ENCODE results near the gene BID. TPM values are rescaled to one million over a fixed set of nuclear protein-coding genes. Genes with fewer than 3 reads are reported as not detected.

BID gene
- total and polyA plus RNA-seq, 10 of the 15 experiments (the other 5 are each of a cell fraction or from before 2014, with no cell fraction given) = 7.9 to 241 (median 136) TPM

- H4K20me1 ChIP-seq (ENCODE audit: control insufficient read depth, insufficient read depth) = peaks cover 4% of the 10 kb centered on the region; the same call in 1 of the 2 replicates
- DNase-seq (ENCODE audit: low read depth, low spot score) = no peak
- H3K79me2 ChIP-seq (ENCODE audit: control insufficient read depth, insufficient read depth, low read length) = peaks cover 54% of the 10 kb centered on the region
- in situ Hi-C loops (cut with MboI) = no loop called here
- intact Hi-C loops (cut with micrococcal nuclease; ENCODE audit: unreplicated experiment) = no loop called here
- ATAC-seq = no peak
- no peak for FAIRE-seq
- no peaks in the 10 kb centered on the region; a peak in 1 of 4 replicates for H3K36me3 ChIP-seq (ENCODE audit: control insufficient read depth in 2 of 2, insufficient read depth in 2 of 2, low read length in 1 of 2)
- SMC1A ChIA-PET (ENCODE audit: uncharacterized antibody, unreplicated experiment) = interaction anchor here (2.0 kb wide), 1 partner anchor 22 kb away, joined by 7 read pairs; no protein-coding TSS in a partner anchor
- no peak overlapping the region for H3K4me3 ChIP-seq
- CTCF ChIA-PET = interaction anchor here (1.5 kb wide), 1 partner anchor 21 kb away, joined by 8 read pairs; no protein-coding TSS in a partner anchor
- RAD21 ChIA-PET (ENCODE audit: unreplicated experiment) = no interaction called here
- TF ChIP-seq TBL1XR1 (IDR thresholded peaks at IDR 0.05; ENCODE audit: low read depth, low read length) (no peak), MXI1 (IDR thresholded peaks at IDR 0.05; ENCODE audit: low read depth, low read length) (no peak), PAX8 (IDR thresholded peaks at IDR 0.05) (no peak), SMC3 (IDR thresholded peaks at IDR 0.05; ENCODE audit: borderline replicate concordance, low read length) (no peak), SREBF1 (IDR thresholded peaks at IDR 0.05; ENCODE audit: low read length) (no peak), CEBPZ (IDR thresholded peaks at IDR 0.05; ENCODE audit: low read depth, low read length) (no peak), GATAD2B (conservative IDR thresholded peaks at IDR 0.05; ENCODE audit: low read depth) (no peak), MYC (IDR thresholded peaks at IDR 0.05; ENCODE audit: insufficient read depth, insufficient read length, insufficient replicate concordance, low read length, severe bottlenecking) (no peak), KLF5 (IDR thresholded peaks at IDR 0.05; ENCODE audit: partially characterized antibody) (no peak), KAT2A (conservative IDR thresholded peaks at IDR 0.05; ENCODE audit: control insufficient read depth, low read depth, low read length) (no peak), JUNB (IDR thresholded peaks at IDR 0.05) (no peak), SMARCA5 (IDR thresholded peaks at IDR 0.05) (no peak), BMI1 (IDR thresholded peaks at IDR 0.05; ENCODE audit: borderline replicate concordance) (no peak)
- TF ChIP-seq, protein P1, sequence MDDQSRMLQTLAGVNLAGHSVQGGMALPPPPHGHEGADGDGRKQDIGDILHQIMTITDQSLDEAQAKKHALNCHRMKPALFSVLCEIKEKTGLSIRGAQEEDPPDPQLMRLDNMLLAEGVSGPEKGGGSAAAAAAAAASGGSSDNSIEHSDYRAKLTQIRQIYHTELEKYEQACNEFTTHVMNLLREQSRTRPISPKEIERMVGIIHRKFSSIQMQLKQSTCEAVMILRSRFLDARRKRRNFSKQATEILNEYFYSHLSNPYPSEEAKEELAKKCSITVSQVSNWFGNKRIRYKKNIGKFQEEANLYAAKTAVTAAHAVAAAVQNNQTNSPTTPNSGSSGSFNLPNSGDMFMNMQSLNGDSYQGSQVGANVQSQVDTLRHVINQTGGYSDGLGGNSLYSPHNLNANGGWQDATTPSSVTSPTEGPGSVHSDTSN (IDR thresholded peaks at IDR 0.05; ENCODE audit: insufficient replicate concordance, low read depth, low read length) = no peak
- TF ChIP-seq, protein P2, sequence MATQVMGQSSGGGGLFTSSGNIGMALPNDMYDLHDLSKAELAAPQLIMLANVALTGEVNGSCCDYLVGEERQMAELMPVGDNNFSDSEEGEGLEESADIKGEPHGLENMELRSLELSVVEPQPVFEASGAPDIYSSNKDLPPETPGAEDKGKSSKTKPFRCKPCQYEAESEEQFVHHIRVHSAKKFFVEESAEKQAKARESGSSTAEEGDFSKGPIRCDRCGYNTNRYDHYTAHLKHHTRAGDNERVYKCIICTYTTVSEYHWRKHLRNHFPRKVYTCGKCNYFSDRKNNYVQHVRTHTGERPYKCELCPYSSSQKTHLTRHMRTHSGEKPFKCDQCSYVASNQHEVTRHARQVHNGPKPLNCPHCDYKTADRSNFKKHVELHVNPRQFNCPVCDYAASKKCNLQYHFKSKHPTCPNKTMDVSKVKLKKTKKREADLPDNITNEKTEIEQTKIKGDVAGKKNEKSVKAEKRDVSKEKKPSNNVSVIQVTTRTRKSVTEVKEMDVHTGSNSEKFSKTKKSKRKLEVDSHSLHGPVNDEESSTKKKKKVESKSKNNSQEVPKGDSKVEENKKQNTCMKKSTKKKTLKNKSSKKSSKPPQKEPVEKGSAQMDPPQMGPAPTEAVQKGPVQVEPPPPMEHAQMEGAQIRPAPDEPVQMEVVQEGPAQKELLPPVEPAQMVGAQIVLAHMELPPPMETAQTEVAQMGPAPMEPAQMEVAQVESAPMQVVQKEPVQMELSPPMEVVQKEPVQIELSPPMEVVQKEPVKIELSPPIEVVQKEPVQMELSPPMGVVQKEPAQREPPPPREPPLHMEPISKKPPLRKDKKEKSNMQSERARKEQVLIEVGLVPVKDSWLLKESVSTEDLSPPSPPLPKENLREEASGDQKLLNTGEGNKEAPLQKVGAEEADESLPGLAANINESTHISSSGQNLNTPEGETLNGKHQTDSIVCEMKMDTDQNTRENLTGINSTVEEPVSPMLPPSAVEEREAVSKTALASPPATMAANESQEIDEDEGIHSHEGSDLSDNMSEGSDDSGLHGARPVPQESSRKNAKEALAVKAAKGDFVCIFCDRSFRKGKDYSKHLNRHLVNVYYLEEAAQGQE (IDR thresholded peaks at IDR 0.05; ENCODE audit: low read depth, low read length) = no peak
- TF ChIP-seq, protein P3, sequence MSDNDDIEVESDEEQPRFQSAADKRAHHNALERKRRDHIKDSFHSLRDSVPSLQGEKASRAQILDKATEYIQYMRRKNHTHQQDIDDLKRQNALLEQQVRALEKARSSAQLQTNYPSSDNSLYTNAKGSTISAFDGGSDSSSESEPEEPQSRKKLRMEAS (IDR thresholded peaks at IDR 0.05; ENCODE audit: low read depth, low read length) = no peak
- no TSS peak for BruUV-seq (replicated peaks)
- WGBS (ENCODE audit: insufficient coverage, insufficient replicate concordance, low lambda C conversion rate, missing lambda C conversion rate) = 97% methylated on average over 5 of the region's 5 CpGs
- H3K4me2 ChIP-seq (ENCODE audit: control insufficient read depth, insufficient read depth) = no peak overlapping the region
- H3K27me3 ChIP-seq (replicated peaks in 1 of 2; ENCODE audit: control insufficient read depth in 2 of 2, insufficient read depth in 2 of 2, low read length in 1 of 2) = no peaks in the 10 kb centered on the region
- H3K4me1 ChIP-seq (ENCODE audit: control insufficient read depth, insufficient read depth, low read length) = peaks cover 14% of the 10 kb centered on the region
- no peaks in the 10 kb centered on the region for H3K9me3 ChIP-seq (replicated peaks; ENCODE audit: control insufficient read depth, insufficient read depth, low read length)
- POLR2A ChIA-PET = no interaction called here
- no peak overlapping the region for H2AFZ ChIP-seq (ENCODE audit: control insufficient read depth, low read depth, low read length)
- no peak overlapping the region for H3K9ac ChIP-seq (ENCODE audit: control insufficient read depth, insufficient read depth, low read length)
- H3K27ac ChIP-seq (ENCODE audit: control insufficient read depth, insufficient read depth) = no peak overlapping the region
Observed at GRCh38 chr22:17764036-17764435, 10.2 kb downstream of the BID start.

Measured in GM12878 (cell line).